Measurements from ENCODE around the gene ZDHHC14.

ZDHHC14 gene

GRCh38 chr6:157519255-157520116, 138.5 kb downstream of the ZDHHC14 start:
- no peak for DNase-seq (ENCODE audit: low read depth in 1 of 2, low spot score in 1 of 2)
- H3K27me3 ChIP-seq (ENCODE audit: insufficient read depth, poor library complexity, severe bottlenecking), result no peaks in the 10 kb centered on the region
- TF ChIP-seq GABPA (IDR thresholded peaks at IDR 0.05; ENCODE audit: low read depth) (no peak), SPI1 (IDR thresholded peaks at IDR 0.05; ENCODE audit: borderline replicate concordance, low read depth) (no peak), CTCF (IDR thresholded peaks at IDR 0.05; ENCODE audit: insufficient read depth, low read length) (no peak), POLR2AphosphoS5 (IDR thresholded peaks at IDR 0.05; ENCODE audit: low read depth) (no peak)
- TF ChIP-seq, protein P1, sequence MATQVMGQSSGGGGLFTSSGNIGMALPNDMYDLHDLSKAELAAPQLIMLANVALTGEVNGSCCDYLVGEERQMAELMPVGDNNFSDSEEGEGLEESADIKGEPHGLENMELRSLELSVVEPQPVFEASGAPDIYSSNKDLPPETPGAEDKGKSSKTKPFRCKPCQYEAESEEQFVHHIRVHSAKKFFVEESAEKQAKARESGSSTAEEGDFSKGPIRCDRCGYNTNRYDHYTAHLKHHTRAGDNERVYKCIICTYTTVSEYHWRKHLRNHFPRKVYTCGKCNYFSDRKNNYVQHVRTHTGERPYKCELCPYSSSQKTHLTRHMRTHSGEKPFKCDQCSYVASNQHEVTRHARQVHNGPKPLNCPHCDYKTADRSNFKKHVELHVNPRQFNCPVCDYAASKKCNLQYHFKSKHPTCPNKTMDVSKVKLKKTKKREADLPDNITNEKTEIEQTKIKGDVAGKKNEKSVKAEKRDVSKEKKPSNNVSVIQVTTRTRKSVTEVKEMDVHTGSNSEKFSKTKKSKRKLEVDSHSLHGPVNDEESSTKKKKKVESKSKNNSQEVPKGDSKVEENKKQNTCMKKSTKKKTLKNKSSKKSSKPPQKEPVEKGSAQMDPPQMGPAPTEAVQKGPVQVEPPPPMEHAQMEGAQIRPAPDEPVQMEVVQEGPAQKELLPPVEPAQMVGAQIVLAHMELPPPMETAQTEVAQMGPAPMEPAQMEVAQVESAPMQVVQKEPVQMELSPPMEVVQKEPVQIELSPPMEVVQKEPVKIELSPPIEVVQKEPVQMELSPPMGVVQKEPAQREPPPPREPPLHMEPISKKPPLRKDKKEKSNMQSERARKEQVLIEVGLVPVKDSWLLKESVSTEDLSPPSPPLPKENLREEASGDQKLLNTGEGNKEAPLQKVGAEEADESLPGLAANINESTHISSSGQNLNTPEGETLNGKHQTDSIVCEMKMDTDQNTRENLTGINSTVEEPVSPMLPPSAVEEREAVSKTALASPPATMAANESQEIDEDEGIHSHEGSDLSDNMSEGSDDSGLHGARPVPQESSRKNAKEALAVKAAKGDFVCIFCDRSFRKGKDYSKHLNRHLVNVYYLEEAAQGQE (IDR thresholded peaks at IDR 0.05; ENCODE audit: insufficient replicate concordance, low read depth), result no peak
- no peak overlapping the region for H3K4me3 ChIP-seq (replicated peaks; ENCODE audit: insufficient read depth, low read length)
- H3K27ac ChIP-seq (replicated peaks), result no peak overlapping the region

- Histone ChIP-seq H3K27me3 (ENCODE audit: insufficient read depth, poor library complexity, severe bottlenecking) (no peaks in the 10 kb centered on the region), H3K4me3 (replicated peaks; ENCODE audit: insufficient read depth, low read length) (no peak overlapping the region), H3K27ac (replicated peaks) (no peak overlapping the region)
- no peak for TF ChIP-seq CTCF (IDR thresholded peaks at IDR 0.05; ENCODE audit: insufficient read depth, low read length)
- no peak for TF ChIP-seq SPI1 (IDR thresholded peaks at IDR 0.05; ENCODE audit: borderline replicate concordance, low read depth)
- TF ChIP-seq POLR2AphosphoS5 (IDR thresholded peaks at IDR 0.05; ENCODE audit: low read depth), result no peak
- DNase-seq (ENCODE audit: low read depth in 1 of 2, low spot score in 1 of 2), result no peak
These were observed 139.1 kb downstream of the ZDHHC14 start for GRCh38 chr6:157520117-157520406.

DNA sequence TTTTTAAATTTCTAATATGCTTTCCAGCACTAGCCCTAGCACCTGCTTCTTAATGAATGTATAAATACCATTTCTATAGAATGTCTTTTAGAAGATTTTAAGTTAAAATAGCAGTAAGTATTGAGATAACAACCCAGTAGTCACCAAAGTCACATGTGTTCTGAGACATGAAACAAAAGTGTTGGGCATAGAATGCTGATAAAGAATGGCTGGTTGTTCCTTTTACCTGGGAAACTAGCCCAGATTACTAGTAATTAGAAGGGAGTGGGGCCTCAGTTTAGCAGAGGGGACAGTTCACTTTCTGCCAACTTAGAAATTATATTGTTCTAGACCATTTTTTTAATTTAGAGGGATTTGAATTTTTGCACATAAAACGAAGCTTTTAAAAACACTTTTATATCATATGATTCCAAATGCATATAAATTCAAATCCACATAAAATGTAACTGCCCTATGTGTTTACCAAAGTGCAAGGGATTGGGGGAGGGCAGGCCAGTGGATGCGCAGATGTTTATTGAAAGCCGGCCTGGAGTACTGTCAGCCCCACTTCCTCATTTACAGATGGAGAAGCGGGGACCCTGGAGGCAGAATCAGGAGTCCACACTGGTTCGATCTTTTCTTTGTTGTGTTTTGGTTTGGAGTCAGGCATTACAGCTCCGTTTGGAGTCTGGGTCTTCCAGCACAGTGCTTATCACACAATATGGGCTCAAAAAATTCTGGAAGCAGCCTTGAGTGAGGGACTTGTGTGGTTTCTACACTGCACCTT, 139.8 kb downstream of the ZDHHC14 start:
- TF ChIP-seq GABPA (IDR thresholded peaks at IDR 0.05; ENCODE audit: low read depth) (no peak), SPI1 (IDR thresholded peaks at IDR 0.05; ENCODE audit: borderline replicate concordance, low read depth) (peak; percentile 98)
- TF ChIP-seq, protein P1 (IDR thresholded peaks at IDR 0.05; ENCODE audit: insufficient replicate concordance, low read depth), result no peak
- no peak overlapping the region for H3K4me3 ChIP-seq (replicated peaks; ENCODE audit: insufficient read depth, low read length)
- no peaks in the 10 kb centered on the region for H3K27me3 ChIP-seq (ENCODE audit: insufficient read depth, poor library complexity, severe bottlenecking)
- H3K27ac ChIP-seq (replicated peaks), result peak overlapping the region; percentile 7
- peak in 1 of 2 experiments; percentile 60 for DNase-seq (ENCODE audit: low read depth in 1 of 2, low spot score in 1 of 2)
